ENCODE measurements around the gene SRD5A3. TPM values are rescaled to one million over a fixed set of nuclear protein-coding genes. Genes with fewer than 3 reads are reported as not detected.
A peak's percentile ranks its signal among the peaks of the same experiment; 100 is the strongest.

Gene SRD5A3
- total and polyA plus RNA-seq, 9 of the 15 experiments (the other 6 are each of a cell fraction or from before 2014, with no cell fraction given) = 2.5 to 37.0 (median 13.3) TPM

- TF ChIP-seq MTA3 (IDR thresholded peaks at IDR 0.05; ENCODE audit: borderline replicate concordance) = no peak
- no peak for TF ChIP-seq ATF1 (CRISPR knock-in tag; IDR thresholded peaks at IDR 0.05)
- peak; percentile 81 for TF ChIP-seq ATF1 (tag; IDR thresholded peaks at IDR 0.05)
- TF ChIP-seq ZNF707 (CRISPR knock-in tag; conservative IDR thresholded peaks at IDR 0.05) = no peak
- TF ChIP-seq MED1 (CRISPR knock-in tag; IDR thresholded peaks at IDR 0.05; ENCODE audit: borderline replicate concordance) = no peak
Measured at GRCh38 chr4:55386073-55386472, 40.0 kb downstream of the SRD5A3 start (continued).

DNA sequence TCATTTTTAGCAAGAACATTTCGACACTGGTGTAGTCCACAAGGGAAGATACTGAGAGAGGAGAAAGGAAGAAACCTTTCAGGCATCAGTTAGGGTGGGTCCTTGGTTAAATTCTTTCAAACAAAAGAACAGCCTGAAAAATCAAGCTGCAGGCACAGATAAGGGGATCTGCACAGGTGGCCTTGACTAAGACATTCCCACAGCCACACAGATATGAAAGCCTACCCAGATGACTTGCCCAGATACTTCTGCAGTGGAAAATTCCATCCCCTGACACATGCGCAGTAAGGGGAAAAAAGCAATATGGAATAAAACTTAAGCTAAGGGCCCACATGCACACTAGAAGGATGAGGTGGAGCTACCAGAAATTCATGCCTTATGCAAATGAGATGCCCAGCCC, 40.8 kb downstream of the SRD5A3 start:
- FAIRE-seq (peak; percentile 91), ATAC-seq (peak; percentile 72), DNase-seq (ENCODE audit: extremely low read depth in 1 of 4, low spot score in 3 of 4) (peak; percentile 73 to 94 (median 79))
- BruUV-seq (replicated peaks) = no TSS peak
- ChIA-PET POLR2A (interaction anchor here (1.0 to 2.1 kb wide), 5 partner anchors 9 to 41 kb away, joined by 3 to 23 read pairs (median 4); partner anchors contain the start of genes SRD5A3 and TMEM165), CTCF (ENCODE audit: low intra/inter-chr PET ratio) (no interaction called here)
- no peaks in the 10 kb centered on the region for H3K9me3 ChIP-seq (replicated peaks; ENCODE audit: control insufficient read depth, insufficient read depth, low read depth, low read length)
- H3K4me1 ChIP-seq (replicated peaks in 1 of 2; ENCODE audit: control insufficient read depth in 2 of 2, insufficient read depth in 2 of 2, low read length in 2 of 2) = peaks cover 30 to 40% of the 10 kb centered on the region in 2 experiments
- no peaks in the 10 kb centered on the region for H3K36me3 ChIP-seq (ENCODE audit: control insufficient read depth, insufficient read depth, low read length)
- no peaks in the 10 kb centered on the region for H3K79me2 ChIP-seq (ENCODE audit: control insufficient read depth, insufficient read depth, low read length)
- no peaks in the 10 kb centered on the region for H3K9me1 ChIP-seq (ENCODE audit: control insufficient read depth, insufficient read depth, low read length)
- intact Hi-C loops (cut with micrococcal nuclease) (loop anchor here (1.0 to 2.0 kb wide), 2 partner anchors 10 to 40 kb away; partner anchors contain the start of gene SRD5A3), in situ Hi-C loops (cut with MboI) (no loop called here)
- H3K27me3 ChIP-seq (ENCODE audit: control insufficient read depth in 2 of 2, insufficient read depth in 2 of 2, low read length in 2 of 2) = no peaks in the 10 kb centered on the region
- H2AFZ ChIP-seq (ENCODE audit: low read depth, low read length) = peak overlapping the region; percentile 67
- 0 out of 4 replicates have a peak overlapping the region, but pooled peaks of 1 of the 2 experiments have one; percentile 8 for H3K9ac ChIP-seq (ENCODE audit: insufficient read depth in 1 of 2, low read depth in 2 of 2, low read length in 2 of 2)
- no peaks in the 10 kb centered on the region for H4K20me1 ChIP-seq (replicated peaks; ENCODE audit: control insufficient read depth, insufficient read depth, low read length)
- H3K27ac ChIP-seq (ENCODE audit: extremely low read depth, low read depth, low read length) = peak overlapping the region; percentile 53
- peak overlapping the region; percentile 60 for H3K4me2 ChIP-seq (ENCODE audit: insufficient read depth, low read length)
- 0% methylated on average over 2 of the region's 2 CpGs for WGBS (ENCODE audit: insufficient coverage, low coverage, missing lambda C conversion rate)
- H3K4me3 ChIP-seq = no peak overlapping the region
- TF ChIP-seq NFATC3 (IDR thresholded peaks at IDR 0.05) (peak; percentile 95), FUS (optimal IDR thresholded peaks at IDR 0.05; ENCODE audit: low read depth, low read length) (no peak), HDAC8 (tag; IDR thresholded peaks at IDR 0.05) (no peak)
- TF ChIP-seq, protein P1, sequence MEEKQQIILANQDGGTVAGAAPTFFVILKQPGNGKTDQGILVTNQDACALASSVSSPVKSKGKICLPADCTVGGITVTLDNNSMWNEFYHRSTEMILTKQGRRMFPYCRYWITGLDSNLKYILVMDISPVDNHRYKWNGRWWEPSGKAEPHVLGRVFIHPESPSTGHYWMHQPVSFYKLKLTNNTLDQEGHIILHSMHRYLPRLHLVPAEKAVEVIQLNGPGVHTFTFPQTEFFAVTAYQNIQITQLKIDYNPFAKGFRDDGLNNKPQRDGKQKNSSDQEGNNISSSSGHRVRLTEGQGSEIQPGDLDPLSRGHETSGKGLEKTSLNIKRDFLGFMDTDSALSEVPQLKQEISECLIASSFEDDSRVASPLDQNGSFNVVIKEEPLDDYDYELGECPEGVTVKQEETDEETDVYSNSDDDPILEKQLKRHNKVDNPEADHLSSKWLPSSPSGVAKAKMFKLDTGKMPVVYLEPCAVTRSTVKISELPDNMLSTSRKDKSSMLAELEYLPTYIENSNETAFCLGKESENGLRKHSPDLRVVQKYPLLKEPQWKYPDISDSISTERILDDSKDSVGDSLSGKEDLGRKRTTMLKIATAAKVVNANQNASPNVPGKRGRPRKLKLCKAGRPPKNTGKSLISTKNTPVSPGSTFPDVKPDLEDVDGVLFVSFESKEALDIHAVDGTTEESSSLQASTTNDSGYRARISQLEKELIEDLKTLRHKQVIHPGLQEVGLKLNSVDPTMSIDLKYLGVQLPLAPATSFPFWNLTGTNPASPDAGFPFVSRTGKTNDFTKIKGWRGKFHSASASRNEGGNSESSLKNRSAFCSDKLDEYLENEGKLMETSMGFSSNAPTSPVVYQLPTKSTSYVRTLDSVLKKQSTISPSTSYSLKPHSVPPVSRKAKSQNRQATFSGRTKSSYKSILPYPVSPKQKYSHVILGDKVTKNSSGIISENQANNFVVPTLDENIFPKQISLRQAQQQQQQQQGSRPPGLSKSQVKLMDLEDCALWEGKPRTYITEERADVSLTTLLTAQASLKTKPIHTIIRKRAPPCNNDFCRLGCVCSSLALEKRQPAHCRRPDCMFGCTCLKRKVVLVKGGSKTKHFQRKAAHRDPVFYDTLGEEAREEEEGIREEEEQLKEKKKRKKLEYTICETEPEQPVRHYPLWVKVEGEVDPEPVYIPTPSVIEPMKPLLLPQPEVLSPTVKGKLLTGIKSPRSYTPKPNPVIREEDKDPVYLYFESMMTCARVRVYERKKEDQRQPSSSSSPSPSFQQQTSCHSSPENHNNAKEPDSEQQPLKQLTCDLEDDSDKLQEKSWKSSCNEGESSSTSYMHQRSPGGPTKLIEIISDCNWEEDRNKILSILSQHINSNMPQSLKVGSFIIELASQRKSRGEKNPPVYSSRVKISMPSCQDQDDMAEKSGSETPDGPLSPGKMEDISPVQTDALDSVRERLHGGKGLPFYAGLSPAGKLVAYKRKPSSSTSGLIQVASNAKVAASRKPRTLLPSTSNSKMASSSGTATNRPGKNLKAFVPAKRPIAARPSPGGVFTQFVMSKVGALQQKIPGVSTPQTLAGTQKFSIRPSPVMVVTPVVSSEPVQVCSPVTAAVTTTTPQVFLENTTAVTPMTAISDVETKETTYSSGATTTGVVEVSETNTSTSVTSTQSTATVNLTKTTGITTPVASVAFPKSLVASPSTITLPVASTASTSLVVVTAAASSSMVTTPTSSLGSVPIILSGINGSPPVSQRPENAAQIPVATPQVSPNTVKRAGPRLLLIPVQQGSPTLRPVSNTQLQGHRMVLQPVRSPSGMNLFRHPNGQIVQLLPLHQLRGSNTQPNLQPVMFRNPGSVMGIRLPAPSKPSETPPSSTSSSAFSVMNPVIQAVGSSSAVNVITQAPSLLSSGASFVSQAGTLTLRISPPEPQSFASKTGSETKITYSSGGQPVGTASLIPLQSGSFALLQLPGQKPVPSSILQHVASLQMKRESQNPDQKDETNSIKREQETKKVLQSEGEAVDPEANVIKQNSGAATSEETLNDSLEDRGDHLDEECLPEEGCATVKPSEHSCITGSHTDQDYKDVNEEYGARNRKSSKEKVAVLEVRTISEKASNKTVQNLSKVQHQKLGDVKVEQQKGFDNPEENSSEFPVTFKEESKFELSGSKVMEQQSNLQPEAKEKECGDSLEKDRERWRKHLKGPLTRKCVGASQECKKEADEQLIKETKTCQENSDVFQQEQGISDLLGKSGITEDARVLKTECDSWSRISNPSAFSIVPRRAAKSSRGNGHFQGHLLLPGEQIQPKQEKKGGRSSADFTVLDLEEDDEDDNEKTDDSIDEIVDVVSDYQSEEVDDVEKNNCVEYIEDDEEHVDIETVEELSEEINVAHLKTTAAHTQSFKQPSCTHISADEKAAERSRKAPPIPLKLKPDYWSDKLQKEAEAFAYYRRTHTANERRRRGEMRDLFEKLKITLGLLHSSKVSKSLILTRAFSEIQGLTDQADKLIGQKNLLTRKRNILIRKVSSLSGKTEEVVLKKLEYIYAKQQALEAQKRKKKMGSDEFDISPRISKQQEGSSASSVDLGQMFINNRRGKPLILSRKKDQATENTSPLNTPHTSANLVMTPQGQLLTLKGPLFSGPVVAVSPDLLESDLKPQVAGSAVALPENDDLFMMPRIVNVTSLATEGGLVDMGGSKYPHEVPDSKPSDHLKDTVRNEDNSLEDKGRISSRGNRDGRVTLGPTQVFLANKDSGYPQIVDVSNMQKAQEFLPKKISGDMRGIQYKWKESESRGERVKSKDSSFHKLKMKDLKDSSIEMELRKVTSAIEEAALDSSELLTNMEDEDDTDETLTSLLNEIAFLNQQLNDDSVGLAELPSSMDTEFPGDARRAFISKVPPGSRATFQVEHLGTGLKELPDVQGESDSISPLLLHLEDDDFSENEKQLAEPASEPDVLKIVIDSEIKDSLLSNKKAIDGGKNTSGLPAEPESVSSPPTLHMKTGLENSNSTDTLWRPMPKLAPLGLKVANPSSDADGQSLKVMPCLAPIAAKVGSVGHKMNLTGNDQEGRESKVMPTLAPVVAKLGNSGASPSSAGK (IDR thresholded peaks at IDR 0.05) = no peak
